Ovary (tissue), 9 donors: ENCODE measurements around the gene NKX2-4. TPM values are rescaled to one million over a fixed set of nuclear protein-coding genes. Genes with fewer than 3 reads are reported as not detected.
"Not testable (repeated sequence)": the region's sequence is repeated elsewhere in the genome, so short reads cannot be mapped to it uniquely, and the experiment has no call there.

ENCODE experiments used
- DNase-seq, 5 donors: peaks; one replicate each; pipeline ENCODE4 v3.0.0-alpha.2; 2019 to 2020
- H3K27ac ChIP-seq, 2 donors: fragments of 200-600 bp; one replicate each; pipeline versions ENCODE4 v1.5.1 to v1.8.0; 2019 to 2022
- H3K27me3 ChIP-seq: fragments of 200-600 bp; one replicate; pipeline ENCODE4 v1.8.0; 2022
- H3K36me3 ChIP-seq: fragments of 200-600 bp; sonication (generic); one replicate; pipeline ENCODE4 v1.5.1; 2019
- H3K4me1 ChIP-seq: one replicate; pipeline ENCODE4 v1.8.1; 2013; ENCODE audit warnings: mild to moderate bottlenecking, moderate library complexity; ENCODE audit not compliant: insufficient read depth
- H3K4me3 ChIP-seq: fragments of 200-600 bp; sonication (generic); one replicate; pipeline ENCODE4 v1.5.1; 2017
- H3K9me3 ChIP-seq, 2 donors: fragments of 200-600 bp in 1 of 2; sonication (generic) in 1 of 2; one replicate each; pipeline versions ENCODE4 v1.5.1 to v1.8.1; 2013 to 2019; ENCODE audit warnings: mild to moderate bottlenecking in 1 of 2, moderate library complexity in 1 of 2
- EP300 ChIP-seq: sonication (generic); formaldehyde crosslinking; IDR thresholded peaks from one replicate; pipeline ENCODE4 v1.6.1; 2017; ENCODE audit warnings: antibody characterized with exemption
- POLR2A ChIP-seq: fragments of 450-650 bp; IDR thresholded peaks from one replicate; pipeline ENCODE4 v1.6.1; 2017; ENCODE audit warnings: antibody characterized with exemption, mild to moderate bottlenecking, moderate library complexity
- WGBS, 3 donors: extraction: QIAGEN DNeasy Blood & Tissue Kit in 1 of 3; methylation state at CpG; one replicate each; pipeline versions ENCODE4 v1.1.5 to v1.1.7; 2013 to 2017; 5-methylcytosine and 5-hydroxymethylcytosine counted together
- intact Hi-C, 4 donors: fragments of 100-400 bp; cut with DNase I; formaldehyde crosslinking; loops; one replicate each; pipeline versions ENCODE4 v1.11.0 to v1.15.1; 2022 to 2023
- polyA plus RNA-seq, 2 donors: library from polyadenylated mRNA; stranded (reverse); fragments of 200-250 nt in 1 of 2; fragments of 350-450 nt in 1 of 2; fragmentation: Illumina TruSeq in 1 of 2; extraction: RNeasy Lipid Tissue Mini Kit (QIAGEN cat#74804) in 1 of 2; gene quantifications; one replicate each; pipeline ENCODE4 v1.2.3, GENCODE V29; 2013 to 2014
- total RNA-seq, 7 donors: library from RNA; depleted of rRNA in 2 of 7; stranded (reverse); fragments of >200 nt in 2 of 7; fragmentation: NEBNext Ultra II Directional in 3 of 7; extraction: Animal tissue kit (Norgen Biotek cat#: 25700) in 3 of 7; gene quantifications; one replicate each; pipeline versions ENCODE4 v1.1.0 to v1.2.4, GENCODE V29; 2016 to 2023
- TF ChIP-seq, protein P1 (sequence below), 3 donors: fragments of 450-650 bp in 2 of 3; fragments of 200-600 bp in 1 of 3; IDR thresholded peaks; one replicate each; pipeline versions ENCODE4 v1.5.1 to v1.8.0; 2016 to 2022; ENCODE audit warnings: antibody characterized with exemption in 3 of 3, mild to moderate bottlenecking in 1 of 3
- donor health status: DM: no; HTN: no; CAD: no; lungs with moderate emphysema.
- donor health status: DM: no; HTN: no; CAD: no.
- donor health status: Bipolar disorder and iron deficiency.
- donor health status: DM: yes; HTN: yes; CAD: no.
- donor health status: DM: no; HTN: no; CAD: no.
- donor health status: DM: yes; HTN: yes; CAD: no.

The NKX2-4 gene
- total and polyA plus RNA-seq, 9 donors = not detected

DNA sequence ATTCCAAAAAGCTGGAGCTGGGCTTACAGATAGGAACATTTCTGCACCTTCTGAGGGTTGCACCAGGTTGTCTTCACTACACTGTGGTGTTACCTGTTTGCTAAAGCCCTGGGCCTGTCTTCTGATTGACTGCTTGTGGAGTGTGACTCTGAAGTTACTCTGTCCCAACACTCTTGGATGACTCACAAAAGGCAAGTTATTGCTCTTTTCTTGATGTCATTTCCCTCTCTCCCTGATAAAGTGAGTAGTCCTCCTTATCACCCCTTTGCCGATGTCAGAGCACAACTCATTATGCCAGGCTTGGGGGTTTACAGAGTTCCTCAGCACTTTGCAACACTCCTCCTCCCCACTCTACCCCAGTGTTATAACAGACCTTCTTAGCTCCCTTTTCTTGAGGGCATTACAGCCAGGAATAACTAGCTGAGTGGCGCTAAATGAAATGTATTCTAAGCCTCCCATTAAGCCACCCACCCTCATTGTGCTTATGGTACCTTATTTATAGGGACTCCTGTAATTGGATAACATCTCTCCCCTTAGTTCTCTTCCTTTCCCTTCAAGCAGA is 36.1 kb upstream of the NKX2-4 start:
- TF ChIP-seq POLR2A (no peak), EP300 (no peak)
- TF ChIP-seq, protein P1, sequence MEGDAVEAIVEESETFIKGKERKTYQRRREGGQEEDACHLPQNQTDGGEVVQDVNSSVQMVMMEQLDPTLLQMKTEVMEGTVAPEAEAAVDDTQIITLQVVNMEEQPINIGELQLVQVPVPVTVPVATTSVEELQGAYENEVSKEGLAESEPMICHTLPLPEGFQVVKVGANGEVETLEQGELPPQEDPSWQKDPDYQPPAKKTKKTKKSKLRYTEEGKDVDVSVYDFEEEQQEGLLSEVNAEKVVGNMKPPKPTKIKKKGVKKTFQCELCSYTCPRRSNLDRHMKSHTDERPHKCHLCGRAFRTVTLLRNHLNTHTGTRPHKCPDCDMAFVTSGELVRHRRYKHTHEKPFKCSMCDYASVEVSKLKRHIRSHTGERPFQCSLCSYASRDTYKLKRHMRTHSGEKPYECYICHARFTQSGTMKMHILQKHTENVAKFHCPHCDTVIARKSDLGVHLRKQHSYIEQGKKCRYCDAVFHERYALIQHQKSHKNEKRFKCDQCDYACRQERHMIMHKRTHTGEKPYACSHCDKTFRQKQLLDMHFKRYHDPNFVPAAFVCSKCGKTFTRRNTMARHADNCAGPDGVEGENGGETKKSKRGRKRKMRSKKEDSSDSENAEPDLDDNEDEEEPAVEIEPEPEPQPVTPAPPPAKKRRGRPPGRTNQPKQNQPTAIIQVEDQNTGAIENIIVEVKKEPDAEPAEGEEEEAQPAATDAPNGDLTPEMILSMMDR (IDR thresholded peaks at IDR 0.05) = no peak
- no peaks in the 10 kb centered on the region for H3K9me3 ChIP-seq
- 66 to 73% (median 71%) methylated on average over 2 of the region's 2 CpGs for WGBS, 3 donors
- intact Hi-C loops = no loop called here
- no peaks in the 10 kb centered on the region for H3K4me1 ChIP-seq
- DNase-seq = no peak
- no peaks in the 10 kb centered on the region for H3K27me3 ChIP-seq
- no peak overlapping the region for H3K27ac ChIP-seq
- H3K36me3 ChIP-seq = no peaks in the 10 kb centered on the region
- H3K4me3 ChIP-seq = no peak overlapping the region

DNA sequence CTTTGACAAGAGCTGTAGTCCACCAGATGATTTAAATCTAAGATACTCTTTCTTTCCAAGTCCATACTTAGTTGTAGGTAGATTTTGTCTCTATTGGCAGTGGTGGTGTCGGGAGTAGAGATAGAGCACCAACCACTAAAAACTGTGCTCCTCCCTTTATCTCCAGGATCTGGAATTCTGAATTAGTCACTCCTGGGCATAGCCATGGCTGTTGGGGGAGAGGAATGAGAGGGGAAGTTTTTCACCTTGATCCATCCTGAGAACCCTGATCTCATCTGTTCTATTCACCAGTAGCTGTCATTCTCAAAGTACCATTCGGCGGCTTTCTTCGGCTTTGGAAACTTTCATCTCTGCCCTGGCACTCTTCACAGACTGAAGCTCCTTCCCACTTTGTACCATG is 35.6 kb upstream of the NKX2-4 start:
- TF ChIP-seq EP300 = no peak
- TF ChIP-seq POLR2A = no peak
- TF ChIP-seq, protein P1 (IDR thresholded peaks at IDR 0.05) = no peak
- intact Hi-C loops = no loop called here
- WGBS, 3 donors = 86 to 94% (median 92%) methylated on average over 4 of the region's 4 CpGs

DNA sequence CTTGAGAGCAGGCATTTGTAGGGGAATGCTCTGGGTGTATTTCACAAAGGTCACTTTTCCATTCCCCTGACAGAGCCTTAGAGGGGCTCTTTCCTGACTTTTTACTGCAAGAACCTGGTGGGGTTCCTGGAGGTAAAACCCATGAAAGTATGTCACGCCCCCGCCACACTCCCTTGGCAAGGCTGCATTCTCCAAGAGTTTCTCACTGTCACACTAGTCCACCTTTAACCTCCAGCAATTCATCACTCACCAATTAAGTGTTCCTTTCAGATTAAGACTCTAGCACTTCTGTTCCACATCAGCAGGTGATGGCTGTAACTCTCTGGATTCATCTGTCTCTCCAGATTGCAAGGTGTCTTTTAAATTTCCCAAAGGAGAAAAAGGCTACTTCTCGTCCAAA is 32.7 kb upstream of the NKX2-4 start:
- Histone ChIP-seq H3K4me1 (no peaks in the 10 kb centered on the region), H3K9me3 (peaks cover 0 to 3% of the 10 kb centered on the region in 2 donors), H3K27ac (no peak overlapping the region), H3K36me3 (no peaks in the 10 kb centered on the region), H3K4me3 (no peak overlapping the region), H3K27me3 (no peaks in the 10 kb centered on the region)
- no peak for DNase-seq
- intact Hi-C loops = no loop called here
- 38 to 41% (median 41%) methylated on average over 3 of the region's 3 CpGs for WGBS, 3 donors
- TF ChIP-seq EP300 (no peak), POLR2A (no peak)
- TF ChIP-seq, protein P1 (IDR thresholded peaks at IDR 0.05) = no peak

More for the DNA sequence above, 35.6 kb upstream of the NKX2-4 start:
- H3K4me3 ChIP-seq = no peak overlapping the region
- no peaks in the 10 kb centered on the region for H3K9me3 ChIP-seq
- H3K27ac ChIP-seq = no peak overlapping the region
- no peaks in the 10 kb centered on the region for H3K27me3 ChIP-seq
- H3K36me3 ChIP-seq = no peaks in the 10 kb centered on the region
- no peak for DNase-seq
- no peaks in the 10 kb centered on the region for H3K4me1 ChIP-seq

DNA sequence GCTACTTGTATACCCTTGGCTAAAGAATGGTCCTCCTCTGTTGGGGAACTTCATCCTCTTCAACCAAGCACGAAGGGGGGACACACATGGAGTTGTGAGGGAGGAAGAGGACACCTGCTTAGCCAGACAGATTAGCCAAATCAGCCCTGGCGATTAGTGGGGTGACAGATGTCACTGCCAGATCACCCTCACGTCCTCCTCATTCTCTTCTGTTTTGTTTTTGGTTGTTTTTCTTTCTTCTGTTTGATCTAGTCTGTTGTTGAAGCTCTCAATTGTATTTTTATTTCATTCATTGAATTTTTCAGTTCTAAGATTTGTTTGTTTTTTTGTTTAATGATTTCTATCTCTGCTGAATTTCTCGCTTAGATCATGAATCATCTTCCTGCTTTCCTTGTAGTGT is 27.5 kb upstream of the NKX2-4 start:
- Histone ChIP-seq H3K27ac (no peak overlapping the region), H3K9me3 (peaks cover 0 to 3% of the 10 kb centered on the region in 2 donors)

DNA sequence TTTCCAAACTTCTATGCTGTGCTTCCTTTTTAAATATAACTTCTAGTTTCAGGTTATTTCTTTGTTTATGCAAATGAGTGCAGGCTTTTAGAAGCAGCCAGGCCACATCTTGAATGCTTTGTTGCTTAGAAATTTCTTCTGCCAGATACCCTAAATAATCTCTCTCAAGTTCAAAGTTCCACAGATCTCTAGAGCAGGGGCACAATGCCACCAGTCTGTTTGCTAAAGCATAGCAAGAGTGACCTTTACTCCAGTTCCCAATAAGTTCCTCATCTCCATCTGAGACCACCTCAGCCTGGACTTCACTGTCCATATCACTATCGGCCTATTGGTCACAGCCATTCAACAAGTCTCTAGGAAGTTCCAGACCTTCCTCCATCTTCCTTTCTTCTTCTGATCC is 26.4 kb upstream of the NKX2-4 start:
- H3K4me1 ChIP-seq, H3K27me3 ChIP-seq, DNase-seq, H3K36me3 ChIP-seq, H3K4me3 ChIP-seq, H3K27ac ChIP-seq, H3K9me3 ChIP-seq, intact Hi-C loops: not testable (repeated sequence)
- WGBS, 3 donors = 83 to 92% (median 90%) methylated on average over 1 of the region's 1 CpG

More for the DNA sequence above, 27.5 kb upstream of the NKX2-4 start:
- H3K27me3 ChIP-seq = no peaks in the 10 kb centered on the region
- H3K36me3 ChIP-seq = no peaks in the 10 kb centered on the region
- WGBS, 3 donors = 65 to 76% (median 75%) methylated on average over 4 of the region's 4 CpGs
- TF ChIP-seq POLR2A (no peak), EP300 (no peak)
- TF ChIP-seq, protein P1 (IDR thresholded peaks at IDR 0.05) = no peak
- DNase-seq = no peak
- H3K4me3 ChIP-seq = no peak overlapping the region
- intact Hi-C loops = no loop called here
- no peaks in the 10 kb centered on the region for H3K4me1 ChIP-seq
